GM19455 (cell line): ENCODE results near the gene DYNLRB1.

Experiments
- ATAC-seq: cut with Tn5 transposase; IDR thresholded peaks from one replicate; pipeline ENCODE4 v1.9.1; 2021; ENCODE audit not compliant: unreplicated experiment

The DYNLRB1 gene

GRCh38 chr20:34577061-34577460 is 60.8 kb downstream of the DYNLRB1 start:
- no peak for ATAC-seq

- ATAC-seq, result no peak
Observed at GRCh38 chr20:34578025-34578424, 61.8 kb downstream of the DYNLRB1 start.

GRCh38 chr20:34578521-34578920 is 62.3 kb downstream of the DYNLRB1 start:
- ATAC-seq, result no peak

GRCh38 chr20:34579191-34579978 is 63.2 kb downstream of the DYNLRB1 start:
- ATAC-seq, result no peak

DNA sequence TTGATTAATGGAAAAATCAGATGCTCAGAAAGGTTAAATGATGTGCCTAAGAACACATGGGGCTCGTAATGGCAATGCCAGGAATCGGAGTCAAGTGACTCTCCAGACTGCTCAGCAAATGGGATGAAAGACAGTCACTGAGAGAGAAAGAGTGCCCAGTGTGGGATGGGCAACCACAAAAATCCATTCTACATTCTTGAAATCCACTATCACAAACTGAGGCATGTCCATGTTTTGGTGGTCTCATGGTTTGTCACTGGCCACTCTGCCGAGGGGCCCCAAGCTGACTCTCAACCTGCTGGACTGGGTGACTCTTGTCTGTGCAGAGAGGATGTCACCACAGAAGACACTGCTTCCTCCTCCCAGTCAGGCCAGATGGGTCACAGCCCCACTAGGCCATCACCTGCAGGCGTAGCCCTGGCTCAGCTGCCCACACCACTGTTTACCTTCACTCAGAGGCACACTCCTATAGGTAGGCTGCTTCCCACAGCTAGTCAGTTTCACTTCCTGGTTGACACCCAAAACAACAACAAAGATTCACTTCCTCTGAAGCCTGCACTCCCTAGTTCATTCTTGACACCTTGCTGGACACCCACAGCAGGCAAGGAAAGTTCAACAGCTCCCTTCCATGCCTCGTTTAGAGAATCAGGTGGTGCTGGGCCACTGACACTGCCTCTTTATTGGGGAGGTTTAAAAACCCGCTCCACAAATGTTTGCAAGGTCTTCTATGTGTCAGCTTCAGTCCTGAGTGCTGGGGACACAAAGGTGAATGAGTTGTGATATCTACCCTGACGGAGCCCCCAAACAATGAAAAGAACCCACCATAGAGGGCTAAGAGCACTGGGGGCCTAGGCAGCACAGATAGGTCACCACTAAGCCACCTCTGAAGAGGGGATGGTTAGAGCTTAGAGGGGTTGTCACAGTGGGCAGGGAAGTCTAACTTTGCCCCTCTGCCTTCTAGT is 64.0 kb downstream of the DYNLRB1 start:
- peak; percentile 59 for ATAC-seq

DNA sequence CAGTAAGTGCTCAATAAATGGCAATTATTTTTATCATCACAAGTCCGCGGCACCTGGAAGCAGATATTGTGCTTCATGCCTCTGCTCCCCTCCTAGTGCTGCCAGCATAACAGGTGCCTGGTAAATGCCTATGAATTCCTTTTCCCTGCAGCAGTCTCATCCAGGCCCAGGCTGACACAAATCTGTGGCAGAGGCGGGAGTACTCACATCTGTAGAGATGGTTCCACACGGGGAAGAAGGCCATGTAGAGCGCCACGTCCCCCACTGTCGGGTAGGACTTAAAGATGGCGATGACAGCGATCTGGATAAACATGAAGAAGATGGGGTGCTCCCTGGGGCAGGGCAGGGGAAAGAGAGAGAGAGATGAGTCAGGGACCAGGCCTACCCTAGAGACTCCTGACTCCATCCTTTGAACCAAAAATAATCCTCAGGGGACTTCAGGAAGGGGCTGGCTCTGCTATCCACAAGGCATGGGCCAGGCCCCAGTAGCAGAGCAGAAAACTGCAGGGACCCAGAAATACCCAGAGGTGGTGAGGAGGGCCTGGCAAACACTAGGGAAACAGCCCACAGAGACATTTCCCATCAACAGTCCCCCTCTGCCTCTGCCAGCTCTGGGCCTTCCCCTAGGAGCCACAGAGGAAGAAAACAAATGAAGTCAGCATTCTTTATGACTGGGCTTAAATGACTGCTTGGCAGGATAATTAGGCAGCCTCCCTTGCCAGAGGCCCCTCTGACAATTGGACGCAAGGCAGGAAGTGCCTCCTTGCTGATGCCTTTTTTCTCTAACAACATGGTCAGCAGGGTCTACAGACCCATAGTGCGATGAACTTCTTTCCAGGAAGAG is 65.3 kb downstream of the DYNLRB1 start:
- no peak for ATAC-seq

GRCh38 chr20:34582221-34582620 is 66.0 kb downstream of the DYNLRB1 start:
- no peak for ATAC-seq

DNA sequence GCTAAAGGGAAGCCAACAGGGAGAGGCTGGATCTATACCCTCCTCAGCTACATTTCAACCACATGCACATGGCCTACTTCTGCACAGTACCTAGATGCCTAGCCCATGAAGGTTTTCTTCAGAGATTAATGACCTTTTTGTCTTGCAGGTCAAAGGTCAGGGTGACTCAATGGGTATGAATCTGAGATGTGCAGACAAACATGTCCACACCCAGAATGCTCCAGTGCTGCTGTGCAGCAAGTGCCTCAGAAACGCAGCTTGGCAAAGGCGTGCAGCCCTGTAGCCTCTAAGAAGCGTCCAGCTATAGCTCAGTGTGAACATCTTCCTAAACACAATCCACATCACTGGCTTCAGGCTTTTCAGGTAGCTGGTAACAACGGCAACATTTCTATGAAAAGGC is 66.7 kb downstream of the DYNLRB1 start:
- ATAC-seq, result no peak

DNA sequence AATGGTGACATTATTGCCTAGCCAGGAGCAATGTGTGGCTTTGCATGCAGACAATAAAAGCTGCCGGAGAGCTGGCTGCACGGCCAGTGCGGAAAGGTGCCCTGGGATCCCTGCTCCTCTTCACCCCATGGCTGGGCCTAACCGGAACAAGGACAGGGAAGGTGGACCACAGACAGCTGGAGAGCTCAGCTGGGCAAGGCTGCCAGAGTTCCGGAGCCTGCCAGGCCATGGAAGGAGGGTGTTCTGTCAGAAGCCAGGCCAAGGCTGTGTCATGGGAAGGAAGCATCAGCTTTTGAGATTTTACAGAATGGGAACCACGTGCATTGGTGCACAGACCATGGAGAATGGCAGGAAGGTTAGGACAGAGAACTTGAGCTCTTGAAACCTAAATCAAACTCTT is 67.3 kb downstream of the DYNLRB1 start:
- ATAC-seq, result no peak

- ATAC-seq, result no peak
Observed at GRCh38 chr20:34585019-34585418, 68.8 kb downstream of the DYNLRB1 start.

- ATAC-seq, result no peak
Observed at GRCh38 chr20:34586488-34587163, 70.4 kb downstream of the DYNLRB1 start.
